Activated CD4-positive, alpha-beta T cell treated with anti-CD3 and anti-CD28 coated beads for 1 hour (primary cell): ENCODE data around the gene FAM110D.

Source experiments
- DNase-seq: peaks from one replicate; pipeline ENCODE4 v3.0.0-alpha.2; 2020

The FAM110D gene

GRCh38 chr1:26158908-26159742, at the start of gene FAM110D:
Gene FAM110D, plus strand, starts transcription at chr1:26159079. Its CDS starts 2,213 bp downstream, at chr1:26161292.
- no peak for DNase-seq

- DNase-seq: no peak
These were observed 49.4 kb upstream of the FAM110D start for GRCh38 chr1:26109229-26110164.

- peak; percentile 58 for DNase-seq
These were observed 47.9 kb upstream of the FAM110D start for GRCh38 chr1:26110731-26111529.

GRCh38 chr1:26111530-26112406, 47.1 kb upstream of the FAM110D start, which contains the start of gene PDIK1L:
Gene PDIK1L, plus strand, starts transcription at chr1:26111824. Its CDS starts 2,485 bp downstream, at chr1:26114309.
- peak; percentile 93 for DNase-seq

- DNase-seq: no peak
These were observed 46.5 kb upstream of the FAM110D start for GRCh38 chr1:26112407-26112775.

- DNase-seq: no peak
These were observed 44.5 kb upstream of the FAM110D start for GRCh38 chr1:26114165-26114927.

GRCh38 chr1:26119892-26120608, 38.8 kb upstream of the FAM110D start:
- DNase-seq: no peak

- DNase-seq: no peak
These were observed 36.8 kb upstream of the FAM110D start for GRCh38 chr1:26121854-26122773.

- DNase-seq: no peak
These were observed 35.6 kb upstream of the FAM110D start for GRCh38 chr1:26122988-26123973.

- no peak for DNase-seq
These were observed 34.2 kb upstream of the FAM110D start for GRCh38 chr1:26124418-26125331.

GRCh38 chr1:26125382-26125781, 33.5 kb upstream of the FAM110D start:
- DNase-seq: no peak

GRCh38 chr1:26125946-26126320, 32.9 kb upstream of the FAM110D start:
- DNase-seq: no peak

- peak; percentile 24 for DNase-seq
These were observed 32.4 kb upstream of the FAM110D start for GRCh38 chr1:26126321-26127084.

- no peak for DNase-seq
These were observed 31.4 kb upstream of the FAM110D start for GRCh38 chr1:26127235-26128163.

- DNase-seq: no peak
These were observed 29.1 kb upstream of the FAM110D start for GRCh38 chr1:26129778-26130177.
